Activated naive CD8-positive, alpha-beta T cell treated with anti-CD3 and anti-CD28 coated beads, Interleukin-2, amount 50 U/mL, for 16 hours (primary cell): Measurements from ENCODE around the gene DMRTB1.

Source experiments
- DNase-seq: peaks from one replicate; pipeline ENCODE4 v3.0.0-alpha.2; 2020; ENCODE audit warnings: low read depth, low spot score

Gene DMRTB1

GRCh38 chr1:53508056-53508990, 49.1 kb downstream of the DMRTB1 start:
- no peak for DNase-seq

GRCh38 chr1:53508991-53509666, 49.9 kb downstream of the DMRTB1 start:
- DNase-seq, result no peak

GRCh38 chr1:53509775-53510174, 50.6 kb downstream of the DMRTB1 start:
- DNase-seq, result no peak

GRCh38 chr1:53510215-53510614, 51.0 kb downstream of the DMRTB1 start:
- no peak for DNase-seq

- no peak for DNase-seq
Measured at GRCh38 chr1:53511323-53511932, 52.2 kb downstream of the DMRTB1 start.

- no peak for DNase-seq
Measured at GRCh38 chr1:53511933-53512806, 53.0 kb downstream of the DMRTB1 start.

- no peak for DNase-seq
Measured at GRCh38 chr1:53512807-53513755, 53.9 kb downstream of the DMRTB1 start.

- no peak for DNase-seq
Measured at GRCh38 chr1:53513846-53514245, 54.6 kb downstream of the DMRTB1 start.

GRCh38 chr1:53514436-53514835, 55.2 kb downstream of the DMRTB1 start:
- DNase-seq, result no peak

- DNase-seq, result no peak
Measured at GRCh38 chr1:53516181-53516580, 57.0 kb downstream of the DMRTB1 start.
